H1 (cell line): ENCODE measurements around the gene GPR42.

ENCODE experiments used
- BACH1 ChIP-seq: IDR thresholded peaks from 2 replicates; pipeline ENCODE4 v1.6.1; 2012; ENCODE audit warnings: low read length, improper control_type of control experiment
- CTCF ChIP-seq, 3 experiments: IDR thresholded peaks; 1 replicate in 2 of 3; 2 replicates in 1 of 3; pipeline versions ENCODE4 v1.5.1 to v1.6.1; 2011; ENCODE audit warnings: low read length in 3 of 3, mild to moderate bottlenecking in 3 of 3, inconsistent platforms in 2 of 3, low read depth in 1 of 3, moderate library complexity in 1 of 3; ENCODE audit not compliant: insufficient read depth in 1 of 3; ENCODE audit errors: control extremely low read depth in 1 of 3
- EP300 ChIP-seq, 2 experiments: IDR thresholded peaks; 1 replicate in 1 of 2; 2 replicates in 1 of 2; pipeline ENCODE4 v1.6.1; 2011 to 2012; ENCODE audit warnings: low read depth in 2 of 2, low read length in 2 of 2, mild to moderate bottlenecking in 2 of 2, borderline replicate concordance in 1 of 2, inconsistent platforms in 1 of 2, moderate library complexity in 1 of 2
- HDAC2 ChIP-seq, 2 experiments: fragments of 300-600 bp in 1 of 2; sonication (generic) in 1 of 2; IDR thresholded peaks; 2 replicates each; pipeline ENCODE4 v1.6.1; 2011 to 2012; ENCODE audit warnings: low read depth in 2 of 2, low read length in 2 of 2, mild to moderate bottlenecking in 2 of 2, moderate library complexity in 2 of 2, borderline replicate concordance in 1 of 2, inconsistent platforms in 1 of 2
- HDAC6 ChIP-seq: IDR thresholded peaks from one replicate; pipeline ENCODE4 v1.7.1; 2012; ENCODE audit warnings: low read depth, mild to moderate bottlenecking, inconsistent platforms, low read length, moderate library complexity
- KDM5A ChIP-seq: fragments of 200-600 bp; IDR thresholded peaks from 2 replicates; pipeline ENCODE4 v1.7.1; 2012; ENCODE audit warnings: mild to moderate bottlenecking, low read length, inconsistent platforms, mixed read lengths
- MAX ChIP-seq: IDR thresholded peaks from 2 replicates; pipeline ENCODE4 v1.6.1; 2012; ENCODE audit warnings: inconsistent platforms
- POLR2A ChIP-seq, 2 experiments: IDR thresholded peaks; 1 replicate in 1 of 2; 2 replicates in 1 of 2; pipeline ENCODE4 v1.6.1; 2011; ENCODE audit warnings: low read depth in 2 of 2, low read length in 2 of 2, mild to moderate bottlenecking in 2 of 2; ENCODE audit errors: control extremely low read depth in 1 of 2
- RBBP5 ChIP-seq: IDR thresholded peaks from 2 replicates; pipeline ENCODE4 v1.7.1; 2012; ENCODE audit warnings: low read depth, mild to moderate bottlenecking, inconsistent platforms, low read length, moderate library complexity, borderline replicate concordance
- ZNF274 ChIP-seq: IDR thresholded peaks from 2 replicates; pipeline ENCODE4 v1.7.0; 2012; ENCODE audit warnings: low read length, borderline replicate concordance; ENCODE audit errors: extremely low read depth

DNA sequence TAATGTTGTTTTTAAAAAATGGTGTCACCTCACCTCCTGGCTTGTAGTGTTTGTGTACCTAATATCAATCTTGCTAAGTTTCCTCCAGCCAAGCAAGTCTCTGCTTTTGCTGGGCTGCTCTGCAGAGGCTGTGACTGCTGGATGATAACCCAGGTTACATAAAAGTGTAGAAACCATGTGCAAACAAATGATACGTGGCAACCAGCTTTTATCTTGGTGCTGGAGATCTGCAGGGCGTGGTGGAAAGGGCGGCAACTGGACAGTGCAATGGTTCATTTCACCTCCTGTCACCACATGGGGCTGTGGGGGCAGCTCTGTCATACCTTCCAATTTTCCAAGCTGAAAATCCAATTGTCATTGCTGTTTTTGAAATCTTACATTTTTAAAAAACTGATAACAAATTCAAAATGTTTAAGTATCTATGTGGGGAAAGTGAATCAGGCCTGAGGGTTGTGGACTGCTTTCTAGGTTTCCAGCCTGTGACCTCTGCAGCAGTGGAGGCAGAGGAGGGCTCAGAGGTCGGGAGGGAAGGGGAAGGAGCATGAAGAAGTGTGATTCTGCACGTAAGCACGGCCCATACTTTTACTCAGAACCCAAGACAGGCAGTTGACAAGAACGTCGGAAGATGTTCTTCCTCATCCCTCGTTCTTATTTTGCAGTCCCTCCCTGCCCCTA, 9.7 kb downstream of the GPR42 start:
- TF ChIP-seq BACH1 (no peak), CTCF (IDR thresholded peaks at IDR 0.05; ENCODE audit: control extremely low read depth in 1 of 3, insufficient read depth in 1 of 3, low read depth in 1 of 3, low read length in 3 of 3) (no peak), POLR2A (IDR thresholded peaks at IDR 0.05; ENCODE audit: control extremely low read depth in 1 of 2, low read depth in 2 of 2, low read length in 2 of 2) (no peak), MAX (no peak), HDAC6 (no peak), HDAC2 (IDR thresholded peaks at IDR 0.05; ENCODE audit: borderline replicate concordance in 1 of 2, low read depth in 2 of 2, low read length in 2 of 2) (no peak), EP300 (IDR thresholded peaks at IDR 0.05; ENCODE audit: borderline replicate concordance in 1 of 2, low read depth in 2 of 2, low read length in 2 of 2) (no peak), KDM5A (no peak), RBBP5 (no peak), ZNF274 (no peak)
